Measurements from ENCODE around the gene SRCAP.

DNA sequence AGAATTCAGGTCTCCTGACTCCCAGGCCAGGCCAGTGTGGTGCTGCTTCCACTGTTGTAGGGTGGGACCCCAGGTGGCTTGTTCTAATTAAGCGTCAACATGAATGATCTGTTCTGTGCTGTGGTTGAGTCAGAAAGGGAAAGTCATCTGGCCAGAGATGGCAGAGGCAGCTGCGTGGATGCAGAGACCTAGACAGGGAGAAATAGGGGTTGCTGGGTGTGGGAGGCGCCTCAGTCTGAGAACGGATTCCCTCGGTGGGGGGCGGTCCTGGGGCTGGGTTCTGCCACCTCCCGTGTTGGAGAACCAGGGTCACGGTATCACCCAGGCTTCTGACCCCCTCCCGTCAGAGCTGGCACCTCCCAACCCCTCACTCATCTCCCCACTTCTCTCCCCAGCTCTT, 35.2 kb upstream of the SRCAP start:
- no peak for TF ChIP-seq EZH2 (IDR thresholded peaks at IDR 0.05; ENCODE audit: borderline replicate concordance, low read length)
- TF ChIP-seq, protein P1, sequence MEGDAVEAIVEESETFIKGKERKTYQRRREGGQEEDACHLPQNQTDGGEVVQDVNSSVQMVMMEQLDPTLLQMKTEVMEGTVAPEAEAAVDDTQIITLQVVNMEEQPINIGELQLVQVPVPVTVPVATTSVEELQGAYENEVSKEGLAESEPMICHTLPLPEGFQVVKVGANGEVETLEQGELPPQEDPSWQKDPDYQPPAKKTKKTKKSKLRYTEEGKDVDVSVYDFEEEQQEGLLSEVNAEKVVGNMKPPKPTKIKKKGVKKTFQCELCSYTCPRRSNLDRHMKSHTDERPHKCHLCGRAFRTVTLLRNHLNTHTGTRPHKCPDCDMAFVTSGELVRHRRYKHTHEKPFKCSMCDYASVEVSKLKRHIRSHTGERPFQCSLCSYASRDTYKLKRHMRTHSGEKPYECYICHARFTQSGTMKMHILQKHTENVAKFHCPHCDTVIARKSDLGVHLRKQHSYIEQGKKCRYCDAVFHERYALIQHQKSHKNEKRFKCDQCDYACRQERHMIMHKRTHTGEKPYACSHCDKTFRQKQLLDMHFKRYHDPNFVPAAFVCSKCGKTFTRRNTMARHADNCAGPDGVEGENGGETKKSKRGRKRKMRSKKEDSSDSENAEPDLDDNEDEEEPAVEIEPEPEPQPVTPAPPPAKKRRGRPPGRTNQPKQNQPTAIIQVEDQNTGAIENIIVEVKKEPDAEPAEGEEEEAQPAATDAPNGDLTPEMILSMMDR (IDR thresholded peaks at IDR 0.05; ENCODE audit: low read length): no peak

All from OCI-LY1 (cell line).